ENCODE data around the gene PCSK5.

- TF ChIP-seq CTCF (conservative IDR thresholded peaks at IDR 0.05; ENCODE audit: low read depth, low read length) (no peak), EZH2 (IDR thresholded peaks at IDR 0.05; ENCODE audit: borderline replicate concordance, low read depth, low read length, poor library complexity, severe bottlenecking) (no peak)
Measured at GRCh38 chr9:75967556-75967955, 77.1 kb downstream of the PCSK5 start.

All from A673 (cell line).